C4-2B (cell line): ENCODE results near the gene NKD1.

Experiments
- CTCF ChIP-seq: fragments of 450-650 bp; conservative IDR thresholded peaks from 2 replicates; pipeline ENCODE4 v1.5.1; 2017; ENCODE audit warnings: mild to moderate bottlenecking
- ZFX ChIP-seq: fragments of 450-650 bp; IDR thresholded peaks from 2 replicates; pipeline ENCODE4 v1.6.1; 2017

GRCh38 chr16:50605733-50606430 is 57.7 kb downstream of the NKD1 start:
- TF ChIP-seq ZFX (no peak), CTCF (no peak)
